ENCODE measurements around the gene INS.
"Not testable (repeated sequence)": the region's sequence is repeated elsewhere in the genome, so short reads cannot be mapped to it uniquely, and the experiment has no call there.

The INS gene

DNA sequence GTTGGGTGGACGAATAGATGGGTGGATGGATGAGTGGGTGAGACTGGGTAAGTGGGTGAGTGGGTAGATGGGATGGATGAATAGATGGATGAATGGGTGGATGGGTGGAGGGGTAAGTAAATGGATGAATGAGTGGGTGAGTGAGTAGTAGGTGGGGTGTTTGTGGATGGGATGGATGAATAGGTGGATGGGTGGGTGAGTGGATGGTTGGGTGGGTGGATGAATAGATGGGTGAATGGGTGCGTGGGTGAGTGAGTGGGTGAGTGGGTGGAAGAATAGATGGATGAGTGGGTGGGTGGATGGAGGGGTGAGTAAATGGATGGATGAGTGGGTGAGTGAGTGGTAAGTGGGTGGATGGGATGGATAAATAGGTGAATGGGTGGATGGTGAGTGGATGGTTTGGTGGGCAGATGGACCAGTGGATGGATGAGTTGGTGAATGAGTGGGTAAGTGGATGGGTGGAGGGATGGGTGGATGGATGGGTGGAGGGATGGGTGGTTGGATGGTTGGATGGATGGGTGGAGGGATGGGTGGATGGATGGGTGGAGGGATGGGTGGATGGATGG is 34.4 kb downstream of the INS start:
- Histone ChIP-seq H3K4me3 (ENCODE audit: low read length) (no peak overlapping the region), H3K27me3 (ENCODE audit: control insufficient read depth, insufficient read depth, low read length) (no peaks in the 10 kb centered on the region), H3K9ac (ENCODE audit: low read length) (no peak overlapping the region), H3K27ac (ENCODE audit: low read depth, low read length) (no peak overlapping the region), H3K36me3 (ENCODE audit: control insufficient read depth, insufficient read depth, low read length) (no peaks in the 10 kb centered on the region), H3K4me1 (ENCODE audit: control insufficient read depth, insufficient read depth, low read length) (no peaks in the 10 kb centered on the region)

DNA sequence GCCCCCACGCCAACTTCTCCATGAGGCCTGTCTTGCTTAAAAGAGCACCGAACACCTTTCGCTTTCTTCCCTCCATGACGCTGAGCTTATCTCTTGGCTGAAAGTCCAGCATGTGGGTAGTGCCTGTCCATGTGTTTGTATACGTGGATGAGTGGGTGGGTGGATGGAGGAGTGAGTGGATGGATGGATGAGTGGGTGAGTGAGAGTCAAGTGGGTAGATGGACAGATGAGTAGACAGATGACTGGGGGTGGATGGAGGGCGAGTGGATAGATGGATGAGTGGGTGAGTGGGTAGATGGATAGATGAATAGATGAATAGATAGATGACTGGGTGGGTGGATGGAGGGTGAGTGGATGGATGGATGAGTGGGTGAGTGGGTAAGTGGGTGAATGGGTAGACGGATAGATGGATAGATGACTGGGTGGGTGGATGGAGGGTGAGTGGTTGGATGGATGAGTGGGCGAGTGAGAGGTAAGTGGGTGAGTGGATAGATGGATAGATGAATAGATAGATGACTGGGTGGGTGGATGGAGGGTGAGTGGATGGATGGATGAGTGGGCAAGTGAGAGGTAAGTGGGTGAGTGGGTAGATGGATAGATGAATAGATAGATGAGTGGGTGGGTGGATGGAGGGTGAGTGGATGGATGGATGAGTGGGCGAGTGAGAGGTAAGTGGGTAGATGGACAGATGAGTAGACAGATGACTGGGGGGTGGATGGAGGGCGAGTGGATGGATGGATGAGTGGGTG is 36.1 kb downstream of the INS start:
- not testable (repeated sequence) for H3K27ac ChIP-seq (ENCODE audit: low read depth, low read length); H3K9ac ChIP-seq (ENCODE audit: low read length); H3K27me3 ChIP-seq (ENCODE audit: control insufficient read depth, insufficient read depth, low read length); H3K4me3 ChIP-seq (ENCODE audit: low read length); H3K36me3 ChIP-seq (ENCODE audit: control insufficient read depth, insufficient read depth, low read length); H3K4me1 ChIP-seq (ENCODE audit: control insufficient read depth, insufficient read depth, low read length)

DNA sequence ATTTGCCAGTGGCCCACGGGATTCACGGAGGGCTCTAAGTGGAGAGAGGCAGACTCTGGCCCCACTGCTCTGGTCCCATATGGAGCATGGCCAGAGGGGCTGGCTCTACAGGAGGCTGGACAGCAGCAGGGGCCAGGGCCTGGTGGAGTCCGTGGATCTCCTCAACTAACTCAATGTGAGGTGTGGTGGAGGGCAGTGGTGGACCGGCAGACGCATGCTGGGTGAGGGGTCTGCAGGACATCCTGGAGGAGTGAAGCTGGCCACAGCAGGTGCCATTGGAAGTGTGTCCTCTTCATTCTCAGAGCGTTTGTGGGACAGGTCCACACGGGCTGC is 37.4 kb downstream of the INS start:
- H3K4me1 ChIP-seq (ENCODE audit: control insufficient read depth, insufficient read depth, low read length): no peaks in the 10 kb centered on the region
- H3K27me3 ChIP-seq (ENCODE audit: control insufficient read depth, insufficient read depth, low read length): peaks cover 3% of the 10 kb centered on the region
- H3K27ac ChIP-seq (ENCODE audit: low read depth, low read length): no peak overlapping the region
- no peak overlapping the region for H3K4me3 ChIP-seq (ENCODE audit: low read length)
- H3K36me3 ChIP-seq (ENCODE audit: control insufficient read depth, insufficient read depth, low read length): no peaks in the 10 kb centered on the region
- no peak overlapping the region for H3K9ac ChIP-seq (ENCODE audit: low read length)

GRCh38 chr11:2122907-2123627 is 37.9 kb downstream of the INS start:
- Histone ChIP-seq H3K27me3 (ENCODE audit: control insufficient read depth, insufficient read depth, low read length) (peaks cover 3% of the 10 kb centered on the region), H3K27ac (ENCODE audit: low read depth, low read length) (no peak overlapping the region), H3K9ac (ENCODE audit: low read length) (no peak overlapping the region)

GRCh38 chr11:2122222-2122906 is 38.6 kb downstream of the INS start:
- H3K4me1 ChIP-seq (ENCODE audit: control insufficient read depth, insufficient read depth, low read length): no peaks in the 10 kb centered on the region
- no peak overlapping the region for H3K4me3 ChIP-seq (ENCODE audit: low read length)
- H3K9ac ChIP-seq (ENCODE audit: low read length): no peak overlapping the region
- no peaks in the 10 kb centered on the region for H3K36me3 ChIP-seq (ENCODE audit: control insufficient read depth, insufficient read depth, low read length)
- H3K27me3 ChIP-seq (ENCODE audit: control insufficient read depth, insufficient read depth, low read length): peaks cover 3% of the 10 kb centered on the region
- no peak overlapping the region for H3K27ac ChIP-seq (ENCODE audit: low read depth, low read length)

More at GRCh38 chr11:2122907-2123627, 37.9 kb downstream of the INS start:
- Histone ChIP-seq H3K4me1 (ENCODE audit: control insufficient read depth, insufficient read depth, low read length) (no peaks in the 10 kb centered on the region), H3K4me3 (ENCODE audit: low read length) (no peak overlapping the region), H3K36me3 (ENCODE audit: control insufficient read depth, insufficient read depth, low read length) (no peaks in the 10 kb centered on the region)

GRCh38 chr11:2121227-2122130 is 39.5 kb downstream of the INS start:
- Histone ChIP-seq H3K27me3 (ENCODE audit: control insufficient read depth, insufficient read depth, low read length) (peaks cover 3% of the 10 kb centered on the region), H3K27ac (ENCODE audit: low read depth, low read length) (no peak overlapping the region), H3K4me1 (ENCODE audit: control insufficient read depth, insufficient read depth, low read length) (no peaks in the 10 kb centered on the region), H3K36me3 (ENCODE audit: control insufficient read depth, insufficient read depth, low read length) (no peaks in the 10 kb centered on the region), H3K9ac (ENCODE audit: low read length) (no peak overlapping the region), H3K4me3 (ENCODE audit: low read length) (no peak overlapping the region)

GRCh38 chr11:2120359-2121100 is 40.5 kb downstream of the INS start:
- peaks cover 3% of the 10 kb centered on the region for H3K27me3 ChIP-seq (ENCODE audit: control insufficient read depth, insufficient read depth, low read length)
- H3K36me3 ChIP-seq (ENCODE audit: control insufficient read depth, insufficient read depth, low read length): no peaks in the 10 kb centered on the region
- no peak overlapping the region for H3K4me3 ChIP-seq (ENCODE audit: low read length)
- H3K4me1 ChIP-seq (ENCODE audit: control insufficient read depth, insufficient read depth, low read length): no peaks in the 10 kb centered on the region
- H3K9ac ChIP-seq (ENCODE audit: low read length): no peak overlapping the region
- H3K27ac ChIP-seq (ENCODE audit: low read depth, low read length): no peak overlapping the region

DNA sequence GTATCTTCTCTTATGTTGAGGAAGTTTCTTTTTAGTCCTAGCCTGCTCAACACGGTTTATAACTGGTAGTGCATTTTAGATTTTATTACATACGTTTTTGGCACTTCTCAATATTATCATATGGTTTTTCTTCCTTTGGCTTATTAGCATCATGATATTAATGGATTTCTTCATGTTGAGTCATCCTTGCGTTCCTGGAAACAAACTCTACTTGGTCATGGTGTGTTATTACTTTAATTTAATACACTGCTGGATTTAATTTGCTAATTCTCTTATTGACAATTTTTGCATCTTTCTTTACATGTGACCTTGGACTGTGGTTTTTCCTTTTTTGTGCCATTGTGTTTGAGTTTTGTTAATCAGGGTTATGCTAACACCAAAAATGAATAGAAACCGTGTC is 42.3 kb downstream of the INS start:
- Histone ChIP-seq H3K4me3 (ENCODE audit: low read length) (no peak overlapping the region), H3K4me1 (ENCODE audit: control insufficient read depth, insufficient read depth, low read length) (no peaks in the 10 kb centered on the region), H3K27me3 (ENCODE audit: control insufficient read depth, insufficient read depth, low read length) (peaks cover 3% of the 10 kb centered on the region)

DNA sequence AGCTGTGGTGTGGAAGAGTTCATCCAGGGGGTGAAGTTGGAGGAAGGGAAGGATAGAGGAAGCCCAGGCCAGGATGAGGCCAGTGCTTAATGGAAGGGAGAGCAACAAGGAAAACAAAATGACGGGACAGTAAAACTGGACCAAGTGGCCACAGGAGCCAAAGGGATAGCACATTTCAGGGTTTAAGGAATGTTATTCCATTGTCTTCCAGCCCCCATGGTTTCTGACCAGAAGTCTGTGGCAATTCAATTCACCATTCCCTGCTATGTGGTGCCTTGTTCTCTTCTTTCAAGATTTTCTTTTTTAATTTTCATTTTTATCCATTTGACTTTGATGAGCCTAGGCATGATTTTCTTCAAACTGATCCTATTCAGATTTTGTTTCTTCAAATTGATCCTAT is 44.3 kb downstream of the INS start:
- Histone ChIP-seq H3K4me1 (ENCODE audit: control insufficient read depth, insufficient read depth, low read length) (no peaks in the 10 kb centered on the region), H3K4me3 (ENCODE audit: low read length) (no peak overlapping the region), H3K27me3 (ENCODE audit: control insufficient read depth, insufficient read depth, low read length) (peaks cover 3% of the 10 kb centered on the region), H3K36me3 (ENCODE audit: control insufficient read depth, insufficient read depth, low read length) (no peaks in the 10 kb centered on the region), H3K9ac (ENCODE audit: low read length) (no peak overlapping the region), H3K27ac (ENCODE audit: low read depth, low read length) (no peak overlapping the region)

More for the DNA sequence above, 42.3 kb downstream of the INS start:
- Histone ChIP-seq H3K9ac (ENCODE audit: low read length) (no peak overlapping the region), H3K27ac (ENCODE audit: low read depth, low read length) (no peak overlapping the region), H3K36me3 (ENCODE audit: control insufficient read depth, insufficient read depth, low read length) (no peaks in the 10 kb centered on the region)

- H3K27ac ChIP-seq (ENCODE audit: low read depth, low read length): no peak overlapping the region
- H3K4me1 ChIP-seq (ENCODE audit: control insufficient read depth, insufficient read depth, low read length): no peaks in the 10 kb centered on the region
- no peak overlapping the region for H3K4me3 ChIP-seq (ENCODE audit: low read length)
- no peaks in the 10 kb centered on the region for H3K27me3 ChIP-seq (ENCODE audit: control insufficient read depth, insufficient read depth, low read length)
- no peaks in the 10 kb centered on the region for H3K36me3 ChIP-seq (ENCODE audit: control insufficient read depth, insufficient read depth, low read length)
- H3K9ac ChIP-seq (ENCODE audit: low read length): no peak overlapping the region
These were observed 45.7 kb downstream of the INS start for GRCh38 chr11:2115308-2115707.

DNA sequence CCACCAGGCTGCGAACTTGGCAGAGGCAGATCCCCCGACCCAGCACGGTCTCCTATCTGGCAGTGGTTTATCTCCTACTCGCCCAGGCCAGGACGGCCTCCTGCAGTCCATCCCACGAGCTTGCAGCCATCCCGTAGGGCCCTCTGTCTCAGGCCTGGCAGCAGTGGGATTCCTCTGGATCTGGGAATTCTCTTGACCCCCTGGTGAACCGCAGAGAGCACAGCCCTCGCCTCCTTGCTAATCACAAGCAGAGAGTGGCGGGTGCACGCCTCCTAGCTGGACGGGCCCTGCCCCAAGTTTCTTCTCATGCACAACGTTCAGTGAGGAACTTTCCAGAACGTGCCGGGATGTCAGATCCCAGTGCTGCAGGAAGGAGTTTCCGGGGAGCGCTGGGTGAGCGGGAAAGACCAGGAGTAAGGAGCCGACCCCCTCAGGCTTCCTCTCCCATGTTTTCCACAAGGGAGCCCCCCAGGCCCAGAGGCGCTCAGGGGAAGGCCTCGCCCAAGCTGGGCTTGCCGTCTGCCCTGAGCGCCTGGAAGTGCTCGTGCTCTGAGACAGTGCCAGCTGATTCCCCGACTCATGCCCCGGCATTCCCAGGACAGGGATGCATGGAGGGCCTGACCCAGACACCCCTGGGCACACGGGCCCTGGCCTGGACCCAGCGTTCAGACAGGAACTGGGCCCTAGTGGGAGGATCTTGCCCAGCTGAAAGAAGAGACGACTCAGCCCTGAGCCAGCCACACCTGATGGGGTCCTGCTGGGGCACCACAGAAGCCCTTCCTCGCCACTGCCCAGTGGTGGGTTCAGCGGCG is 46.4 kb downstream of the INS start:
- Histone ChIP-seq H3K27ac (ENCODE audit: low read depth, low read length) (no peak overlapping the region), H3K27me3 (ENCODE audit: control insufficient read depth, insufficient read depth, low read length) (no peaks in the 10 kb centered on the region), H3K9ac (ENCODE audit: low read length) (no peak overlapping the region), H3K36me3 (ENCODE audit: control insufficient read depth, insufficient read depth, low read length) (no peaks in the 10 kb centered on the region), H3K4me1 (ENCODE audit: control insufficient read depth, insufficient read depth, low read length) (no peaks in the 10 kb centered on the region), H3K4me3 (ENCODE audit: low read length) (no peak overlapping the region)
